22Rv1 (cell line): ENCODE data around the gene DNAJC16.

Experiments used
- CTCF ChIP-seq: fragments of 450-650 bp; IDR thresholded peaks from 2 replicates; pipeline ENCODE4 v1.5.1; 2017; ENCODE audit warnings: mild to moderate bottlenecking
- ZFX ChIP-seq: fragments of 450-650 bp; IDR thresholded peaks from 2 replicates; pipeline ENCODE4 v1.6.1; 2017; ENCODE audit warnings: antibody characterized with exemption, borderline replicate concordance

GRCh38 chr1:15489052-15489736 is 37.5 kb upstream of the DNAJC16 start:
- TF ChIP-seq CTCF (no peak), ZFX (no peak)
